Measurements from ENCODE around the gene FNIP1.

- no peak for TF ChIP-seq PBX3 (IDR thresholded peaks at IDR 0.05)
- no peak for TF ChIP-seq RFX5 (IDR thresholded peaks at IDR 0.05; ENCODE audit: low read length)
These were observed 185.8 kb downstream of the FNIP1 start for GRCh38 chr5:131611064-131611381.
